Measurements from ENCODE around the gene DNAH11. TPM values are rescaled to one million over a fixed set of nuclear protein-coding genes. Genes with fewer than 3 reads are reported as not detected.
A peak's percentile ranks its signal among the peaks of the same experiment; 100 is the strongest.

Gene DNAH11, protein sequence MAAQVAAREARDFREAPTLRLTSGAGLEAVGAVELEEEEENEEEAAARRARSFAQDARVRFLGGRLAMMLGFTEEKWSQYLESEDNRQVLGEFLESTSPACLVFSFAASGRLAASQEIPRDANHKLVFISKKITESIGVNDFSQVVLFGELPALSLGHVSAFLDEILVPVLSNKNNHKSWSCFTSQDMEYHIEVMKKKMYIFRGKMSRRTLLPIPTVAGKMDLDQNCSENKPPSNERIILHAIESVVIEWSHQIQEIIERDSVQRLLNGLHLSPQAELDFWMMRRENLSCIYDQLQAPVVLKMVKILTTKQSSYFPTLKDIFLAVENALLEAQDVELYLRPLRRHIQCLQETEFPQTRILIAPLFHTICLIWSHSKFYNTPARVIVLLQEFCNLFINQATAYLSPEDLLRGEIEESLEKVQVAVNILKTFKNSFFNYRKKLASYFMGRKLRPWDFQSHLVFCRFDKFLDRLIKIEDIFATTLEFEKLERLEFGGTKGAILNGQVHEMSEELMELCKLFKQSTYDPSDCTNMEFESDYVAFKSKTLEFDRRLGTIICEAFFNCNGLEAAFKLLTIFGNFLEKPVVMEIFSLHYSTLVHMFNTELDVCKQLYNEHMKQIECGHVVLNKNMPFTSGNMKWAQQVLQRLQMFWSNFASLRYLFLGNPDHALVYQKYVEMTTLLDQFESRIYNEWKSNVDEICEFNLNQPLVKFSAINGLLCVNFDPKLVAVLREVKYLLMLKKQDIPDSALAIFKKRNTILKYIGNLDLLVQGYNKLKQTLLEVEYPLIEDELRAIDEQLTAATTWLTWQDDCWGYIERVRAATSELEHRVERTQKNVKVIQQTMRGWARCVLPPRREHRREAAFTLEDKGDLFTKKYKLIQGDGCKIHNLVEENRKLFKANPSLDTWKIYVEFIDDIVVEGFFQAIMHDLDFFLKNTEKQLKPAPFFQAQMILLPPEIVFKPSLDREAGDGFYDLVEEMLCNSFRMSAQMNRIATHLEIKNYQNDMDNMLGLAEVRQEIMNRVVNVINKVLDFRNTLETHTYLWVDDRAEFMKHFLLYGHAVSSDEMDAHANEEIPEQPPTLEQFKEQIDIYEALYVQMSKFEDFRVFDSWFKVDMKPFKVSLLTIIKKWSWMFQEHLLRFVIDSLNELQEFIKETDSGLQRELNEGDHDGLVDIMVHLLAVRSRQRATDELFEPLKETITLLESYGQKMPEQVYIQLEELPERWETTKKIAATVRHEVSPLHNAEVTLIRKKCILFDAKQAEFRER (N-terminal part only)
- total RNA-seq (under 1 TPM in 1 of 2 experiments, not detected in 1; 0.06 TPM), polyA plus RNA-seq (not detected)

DNA sequence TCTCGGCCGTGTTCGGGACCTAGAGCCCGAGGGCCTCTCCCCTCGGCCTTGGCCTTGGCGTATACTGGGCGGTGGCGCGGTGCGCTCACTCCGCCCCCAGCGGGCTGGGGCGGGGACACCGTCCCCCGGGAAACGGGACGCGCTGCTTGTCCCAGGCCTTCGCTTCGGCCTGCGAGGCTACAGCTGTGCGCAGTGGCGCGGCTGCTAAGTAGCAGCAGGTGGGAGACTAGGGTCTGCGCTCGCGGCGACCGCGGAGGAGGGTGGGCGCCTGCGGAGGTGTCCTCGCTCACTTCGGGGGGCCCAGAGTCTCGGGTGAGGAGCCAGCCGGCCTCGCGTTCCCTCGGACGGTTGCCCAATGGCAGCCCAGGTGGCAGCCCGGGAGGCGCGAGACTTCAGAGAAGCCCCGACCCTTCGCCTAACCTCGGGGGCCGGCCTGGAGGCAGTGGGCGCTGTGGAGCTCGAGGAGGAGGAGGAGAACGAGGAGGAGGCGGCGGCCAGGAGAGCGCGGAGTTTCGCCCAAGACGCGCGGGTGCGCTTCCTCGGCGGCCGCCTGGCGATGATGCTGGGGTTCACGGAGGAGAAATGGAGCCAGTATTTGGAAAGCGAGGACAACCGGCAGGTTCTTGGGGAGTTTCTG lies at the start of gene DNAH11:
DNAH11 (plus strand) TSS at position 149 of the 637 bp plus-strand sequence; CDS start at position 356, 207 bp downstream.
- Histone ChIP-seq H3K4me1 (ENCODE audit: insufficient read depth, low read length) (peaks cover 10% of the 10 kb centered on the region), H3K36me3 (ENCODE audit: insufficient read depth, low read length) (no peaks in the 10 kb centered on the region), H3K9me3 (ENCODE audit: control insufficient read depth in 1 of 2, low read length in 2 of 2) (no peaks in the 10 kb centered on the region), H3K27ac (ENCODE audit: low read depth, low read length) (no peak within 1 kb of the TSS), H3K4me3 (ENCODE audit: low read length in 2 of 2) (no peak within 1 kb of the TSS), H3K27me3 (ENCODE audit: insufficient read depth, low read length) (peaks cover 18% of the 10 kb centered on the region)
- H3K27me3 Mint-ChIP-seq, result peaks cover 36 to 38% of the 10 kb centered on the region in 2 donors
- no peak for DNase-seq
- H3K36me3 Mint-ChIP-seq, result no peaks in the 10 kb centered on the region
- peaks cover 3 to 8% (median 6%) of the 10 kb centered on the region in 4 donors for H3K4me1 Mint-ChIP-seq
- H3K9me3 Mint-ChIP-seq, result no peaks in the 10 kb centered on the region
- POLR2A ChIA-PET (ENCODE audit: partially characterized antibody), result no interaction called here
- intact Hi-C loops (cut with micrococcal nuclease), result no loop called here
- H3K4me3 Mint-ChIP-seq, result peak within 1 kb of the TSS; percentile 18 to 70 (median 46)
- CTCF ChIA-PET (ENCODE audit: partially characterized antibody), result no interaction called here
- H3K27ac Mint-ChIP-seq, result no peak within 1 kb of the TSS

- POLR2A ChIA-PET (ENCODE audit: partially characterized antibody), result no interaction called here
- DNase-seq, result no peak
- intact Hi-C loops (cut with micrococcal nuclease), result no loop called here
- H3K36me3 ChIP-seq (ENCODE audit: insufficient read depth, low read length), result no peaks in the 10 kb centered on the region
- peaks cover 0 to 4% (median 2%) of the 10 kb centered on the region in 4 donors for H3K4me1 Mint-ChIP-seq
- H3K4me3 ChIP-seq (ENCODE audit: low read length in 2 of 2), result no peak overlapping the region
- CTCF ChIA-PET (ENCODE audit: partially characterized antibody), result no interaction called here
- no peaks in the 10 kb centered on the region for H3K27me3 Mint-ChIP-seq
- H3K36me3 Mint-ChIP-seq, result peaks cover 63 to 79% of the 10 kb centered on the region in 2 donors
- no peaks in the 10 kb centered on the region for H3K9me3 ChIP-seq (ENCODE audit: control insufficient read depth in 1 of 2, low read length in 2 of 2)
- H3K9me3 Mint-ChIP-seq, result peaks cover 0 to 48% (median 27%) of the 10 kb centered on the region in 8 donors
- no peaks in the 10 kb centered on the region for H3K27me3 ChIP-seq (ENCODE audit: insufficient read depth, low read length)
- no peak overlapping the region for H3K4me3 Mint-ChIP-seq
- no peak overlapping the region for H3K27ac ChIP-seq (ENCODE audit: low read depth, low read length)
- no peak overlapping the region for H3K27ac Mint-ChIP-seq
- H3K4me1 ChIP-seq (ENCODE audit: insufficient read depth, low read length), result no peaks in the 10 kb centered on the region
Measured at GRCh38 chr7:21495731-21496130, 47.1 kb upstream of the DNAH11 start.

GRCh38 chr7:21497072-21497471 lies 45.8 kb upstream of the DNAH11 start:
- peaks cover 0 to 4% (median 2%) of the 10 kb centered on the region in 4 donors for H3K4me1 Mint-ChIP-seq
- H3K4me1 ChIP-seq (ENCODE audit: insufficient read depth, low read length), result no peaks in the 10 kb centered on the region
- H3K9me3 Mint-ChIP-seq, result peaks cover 0 to 43% (median 17%) of the 10 kb centered on the region in 8 donors
- peaks cover 66 to 80% of the 10 kb centered on the region in 2 donors for H3K36me3 Mint-ChIP-seq
- H3K27me3 Mint-ChIP-seq, result no peaks in the 10 kb centered on the region
- no peaks in the 10 kb centered on the region for H3K9me3 ChIP-seq (ENCODE audit: control insufficient read depth in 1 of 2, low read length in 2 of 2)
- H3K4me3 ChIP-seq (ENCODE audit: low read length in 2 of 2), result no peak overlapping the region
- no peak overlapping the region for H3K27ac Mint-ChIP-seq
- ChIA-PET POLR2A (ENCODE audit: partially characterized antibody) (no interaction called here), CTCF (ENCODE audit: partially characterized antibody) (interaction anchor here (1.0 kb wide), 1 partner anchor 9 kb away, joined by 5 read pairs; no protein-coding TSS in a partner anchor)
- H3K36me3 ChIP-seq (ENCODE audit: insufficient read depth, low read length), result no peaks in the 10 kb centered on the region
- no peaks in the 10 kb centered on the region for H3K27me3 ChIP-seq (ENCODE audit: insufficient read depth, low read length)
- no peak overlapping the region for H3K4me3 Mint-ChIP-seq
- intact Hi-C loops (cut with micrococcal nuclease), result no loop called here
- DNase-seq, result no peak
- no peak overlapping the region for H3K27ac ChIP-seq (ENCODE audit: low read depth, low read length)

DNA sequence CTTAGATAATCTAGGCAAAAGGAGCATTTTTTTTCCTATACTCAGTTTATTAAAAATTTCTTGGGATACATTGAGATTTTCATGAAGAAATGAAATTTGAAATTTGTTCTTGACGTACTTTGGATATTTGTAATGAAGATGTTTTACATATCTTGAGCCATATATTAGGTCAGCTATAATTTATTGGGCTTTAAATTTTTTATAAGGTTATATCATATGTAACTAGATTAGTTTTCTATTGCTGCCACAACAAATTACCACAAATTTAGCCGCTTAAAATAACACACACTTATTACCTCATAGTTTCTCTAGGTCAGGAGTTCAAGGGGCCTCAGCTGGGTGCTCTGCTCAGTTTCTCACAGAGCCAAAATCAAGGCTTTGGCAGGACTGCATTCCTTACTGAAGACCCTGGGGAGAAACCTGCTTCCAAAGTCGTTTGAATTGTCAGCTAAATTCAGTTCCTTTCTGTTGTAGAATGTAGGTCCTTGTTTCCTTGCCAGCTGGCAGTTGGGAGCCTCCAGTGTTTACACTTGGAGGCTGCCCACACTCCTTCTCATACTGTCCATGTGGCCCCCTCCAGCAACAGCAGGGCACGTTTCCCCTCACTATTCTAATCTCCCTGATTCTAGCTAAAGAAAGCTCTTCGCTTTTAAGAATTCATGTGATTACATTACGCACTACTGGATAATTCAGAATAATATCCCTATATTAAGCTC lies 42.6 kb upstream of the DNAH11 start:
- Histone ChIP-seq H3K27me3 (ENCODE audit: insufficient read depth, low read length) (no peaks in the 10 kb centered on the region), H3K9me3 (ENCODE audit: control insufficient read depth in 1 of 2, low read length in 2 of 2) (no peaks in the 10 kb centered on the region), H3K36me3 (ENCODE audit: insufficient read depth, low read length) (no peaks in the 10 kb centered on the region), H3K27ac (ENCODE audit: low read depth, low read length) (no peak overlapping the region), H3K4me3 (ENCODE audit: low read length in 2 of 2) (no peak overlapping the region), H3K4me1 (ENCODE audit: insufficient read depth, low read length) (no peaks in the 10 kb centered on the region)
- Mint-ChIP-seq H3K9me3 (peaks cover 3 to 29% (median 15%) of the 10 kb centered on the region in 8 donors), H3K4me1 (peaks cover 0 to 4% (median 2%) of the 10 kb centered on the region in 4 donors), H3K27me3 (no peaks in the 10 kb centered on the region), H3K36me3 (peaks cover 76 to 86% of the 10 kb centered on the region in 2 donors), H3K27ac (peak overlapping the region in 1 of 7 donors; percentile 30), H3K4me3 (no peak overlapping the region)
- ChIA-PET POLR2A (ENCODE audit: partially characterized antibody) (no interaction called here), CTCF (ENCODE audit: partially characterized antibody) (interaction anchor here (0.5 to 1.1 kb wide), 3 partner anchors 20 to 238 kb away, joined by 3 read pairs; no protein-coding TSS in a partner anchor)
- intact Hi-C loops (cut with micrococcal nuclease), result no loop called here
- no peak for DNase-seq

DNA sequence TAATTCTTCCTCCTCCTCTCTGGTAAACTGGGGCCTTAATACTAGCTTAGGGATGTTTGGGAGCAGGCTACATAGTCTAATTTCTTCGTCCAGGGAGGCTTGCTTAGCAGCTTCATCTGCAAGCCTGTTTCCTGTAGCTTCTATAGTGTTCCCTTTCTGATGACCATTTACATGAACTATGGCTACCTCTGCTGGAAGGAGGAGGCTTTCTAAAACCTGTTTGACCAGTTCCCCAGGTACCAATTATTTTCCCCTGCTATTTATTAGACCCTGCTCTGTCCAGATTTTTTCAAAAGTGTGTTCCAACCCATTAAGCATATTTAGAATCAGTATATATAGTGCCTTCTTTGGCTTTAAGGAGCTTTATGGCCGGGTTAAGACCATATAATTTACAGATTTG lies 38.8 kb upstream of the DNAH11 start:
- no peak overlapping the region for H3K4me3 ChIP-seq (ENCODE audit: low read length in 2 of 2)
- H3K9me3 ChIP-seq (ENCODE audit: control insufficient read depth in 1 of 2, low read length in 2 of 2), result no peaks in the 10 kb centered on the region
- H3K4me1 ChIP-seq (ENCODE audit: insufficient read depth, low read length), result no peaks in the 10 kb centered on the region
- no peak overlapping the region for H3K27ac Mint-ChIP-seq
- CTCF ChIA-PET (ENCODE audit: partially characterized antibody), result interaction anchor here (1.7 to 1.8 kb wide), 2 partner anchors 23 to 247 kb away, joined by 4 to 7 read pairs; no protein-coding TSS in a partner anchor
- intact Hi-C loops (cut with micrococcal nuclease), result no loop called here
- no peaks in the 10 kb centered on the region for H3K27me3 ChIP-seq (ENCODE audit: insufficient read depth, low read length)
- H3K36me3 Mint-ChIP-seq, result peaks cover 83 to 87% of the 10 kb centered on the region in 2 donors
- H3K27ac ChIP-seq (ENCODE audit: low read depth, low read length), result no peak overlapping the region
- H3K9me3 Mint-ChIP-seq, result peaks cover 9 to 36% (median 26%) of the 10 kb centered on the region in 8 donors
- POLR2A ChIA-PET (ENCODE audit: partially characterized antibody), result no interaction called here
- no peaks in the 10 kb centered on the region for H3K27me3 Mint-ChIP-seq
- no peak overlapping the region for H3K4me3 Mint-ChIP-seq
- DNase-seq, result no peak
- peaks cover 0 to 7% (median 2%) of the 10 kb centered on the region in 4 donors for H3K4me1 Mint-ChIP-seq
- peaks cover 7% of the 10 kb centered on the region for H3K36me3 ChIP-seq (ENCODE audit: insufficient read depth, low read length)
